ENCODE data around the gene SLC25A21.
"Not testable (repeated sequence)": the region's sequence is repeated elsewhere in the genome, so short reads cannot be mapped to it uniquely, and the experiment has no call there.

Gene SLC25A21

DNA sequence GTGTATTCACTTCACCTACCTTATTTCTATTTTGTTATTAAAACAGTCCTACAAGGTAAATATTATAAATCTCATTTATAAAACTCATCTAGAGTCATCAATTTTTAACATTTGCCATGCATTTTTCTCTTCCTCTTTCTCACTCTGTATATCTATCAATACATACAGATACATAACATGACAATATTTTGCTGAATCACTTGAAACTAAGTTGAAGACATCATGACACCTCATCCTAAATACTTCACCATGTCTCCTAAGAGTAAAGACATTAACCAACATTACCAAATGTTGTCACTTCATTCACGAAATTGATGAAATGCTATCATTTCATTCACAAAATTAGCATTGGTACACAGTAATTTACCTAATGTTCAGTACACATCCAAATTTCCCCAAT is 329.0 kb downstream of the SLC25A21 start:
- DNase-seq (ENCODE audit: low read depth in 1 of 2, low spot score in 1 of 2): no peak

DNA sequence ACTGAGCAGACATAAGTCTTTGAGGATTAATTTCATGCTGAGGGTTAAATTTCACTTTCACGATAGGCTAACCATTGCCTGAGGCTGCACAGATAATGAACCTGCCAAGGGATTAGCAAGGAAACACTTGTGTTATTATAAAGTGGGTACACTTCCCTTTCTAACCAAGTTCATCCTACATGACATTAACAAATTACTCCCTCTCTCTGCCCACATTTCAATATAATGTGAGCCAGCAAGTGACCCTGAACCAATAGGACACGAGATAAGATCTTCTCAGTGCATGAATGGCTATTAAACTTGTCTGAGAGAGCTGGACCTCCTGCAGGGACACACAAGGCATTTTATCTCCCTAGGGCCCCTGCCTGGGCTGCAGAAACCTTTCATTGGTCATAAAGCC is 337.3 kb downstream of the SLC25A21 start:
- no peak for DNase-seq (ENCODE audit: low read depth in 1 of 2, low spot score in 1 of 2)

DNA sequence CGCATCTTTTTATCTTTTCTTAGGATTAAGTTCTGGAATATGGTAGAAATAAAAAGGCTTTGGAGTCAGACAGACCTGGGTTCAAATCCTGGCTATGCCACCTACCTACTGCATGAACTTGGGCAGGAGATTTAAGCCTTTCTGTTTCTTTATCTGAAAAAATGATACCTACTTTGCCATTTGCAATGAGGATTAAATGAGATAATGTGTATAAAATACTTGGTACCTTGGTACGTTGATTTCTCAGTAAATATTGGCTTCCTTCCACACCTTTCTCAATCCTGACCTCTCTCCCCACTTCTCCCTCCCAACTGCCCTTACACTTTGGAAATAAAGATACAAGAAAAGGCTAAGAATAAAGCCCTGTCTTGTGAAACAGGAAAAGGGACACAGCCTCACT is 338.1 kb downstream of the SLC25A21 start:
- no peak for DNase-seq (ENCODE audit: low read depth in 1 of 2, low spot score in 1 of 2)

DNA sequence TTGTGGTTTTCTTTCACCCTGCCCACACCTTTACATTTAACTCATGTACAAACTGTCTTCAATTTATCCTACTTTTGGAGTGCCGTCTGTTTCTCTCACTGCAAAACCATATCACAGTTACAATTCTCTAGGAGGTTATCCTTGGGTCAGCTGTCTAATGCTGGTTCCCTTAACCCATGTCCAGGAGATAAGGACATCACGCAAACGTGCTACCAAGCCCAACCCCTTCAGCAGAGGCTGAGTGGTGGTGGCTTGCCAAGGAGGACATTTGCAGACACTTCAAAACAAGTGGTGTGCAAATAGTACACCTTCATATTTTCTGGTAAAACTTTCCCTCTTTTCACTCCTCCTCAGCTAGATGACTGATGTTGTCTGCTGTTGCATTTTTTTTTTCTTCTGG is 342.9 kb downstream of the SLC25A21 start:
- no peak for DNase-seq (ENCODE audit: low read depth in 1 of 2, low spot score in 1 of 2)

DNA sequence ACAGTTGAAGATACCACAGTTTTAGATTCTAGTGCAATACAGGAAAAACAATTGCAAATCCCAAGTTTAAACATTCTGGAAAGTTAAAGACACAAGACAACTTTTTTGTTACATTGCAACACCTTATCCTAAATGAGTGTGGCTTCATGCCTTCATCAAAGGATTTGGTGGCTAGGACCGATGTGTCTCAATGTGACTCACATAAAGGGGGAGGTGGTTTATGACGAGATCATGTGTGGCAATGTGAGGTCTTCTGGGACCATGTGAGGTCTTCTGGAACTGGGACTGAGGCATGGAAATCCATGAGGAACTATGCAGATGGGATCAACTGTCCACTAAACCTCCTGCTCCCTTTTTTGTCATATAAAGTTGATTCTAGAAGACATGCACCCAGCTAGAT is 344.5 kb downstream of the SLC25A21 start:
- DNase-seq (ENCODE audit: low read depth in 1 of 2, low spot score in 1 of 2): no peak

DNA sequence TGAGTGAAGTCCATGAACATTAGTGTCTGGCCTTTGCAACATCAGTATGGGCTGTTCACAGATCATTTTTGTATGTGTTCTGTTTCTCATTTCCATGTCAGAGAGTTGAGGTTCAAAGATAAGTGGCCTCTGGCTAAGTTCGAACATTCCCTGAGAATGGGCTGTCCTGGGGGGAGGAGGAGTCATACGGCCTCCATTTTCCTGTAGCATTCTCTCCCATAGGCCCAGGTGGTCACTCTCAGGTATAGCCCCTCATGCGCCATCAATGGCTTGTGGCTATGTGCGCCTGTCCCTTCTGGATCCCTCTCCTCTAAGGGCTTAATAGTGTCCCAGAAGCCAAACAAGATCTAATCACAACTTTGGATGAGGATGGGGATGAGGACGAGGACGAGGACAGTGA is 345.8 kb downstream of the SLC25A21 start:
- DNase-seq (ENCODE audit: low read depth in 1 of 2, low spot score in 1 of 2): no peak

DNA sequence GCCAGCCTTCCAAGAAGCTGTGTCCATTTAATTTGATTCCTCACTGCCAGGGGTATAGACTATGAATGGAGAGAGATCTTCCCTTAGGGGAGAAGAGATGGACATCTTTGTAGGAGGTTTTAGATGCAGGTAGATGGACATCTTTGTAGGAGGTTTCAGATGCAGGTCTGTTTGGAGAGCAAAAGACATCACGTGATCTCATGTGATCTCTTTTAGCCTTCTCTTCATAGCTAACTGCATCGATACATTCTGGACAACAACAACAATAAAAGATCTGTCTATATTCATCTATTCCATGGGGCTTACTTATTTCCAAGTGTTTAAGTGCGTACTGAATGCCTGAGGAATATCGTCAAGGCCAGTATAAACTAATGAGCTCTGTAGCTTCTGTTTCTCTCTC is 347.6 kb downstream of the SLC25A21 start:
- no peak for DNase-seq (ENCODE audit: low read depth in 1 of 2, low spot score in 1 of 2)

DNA sequence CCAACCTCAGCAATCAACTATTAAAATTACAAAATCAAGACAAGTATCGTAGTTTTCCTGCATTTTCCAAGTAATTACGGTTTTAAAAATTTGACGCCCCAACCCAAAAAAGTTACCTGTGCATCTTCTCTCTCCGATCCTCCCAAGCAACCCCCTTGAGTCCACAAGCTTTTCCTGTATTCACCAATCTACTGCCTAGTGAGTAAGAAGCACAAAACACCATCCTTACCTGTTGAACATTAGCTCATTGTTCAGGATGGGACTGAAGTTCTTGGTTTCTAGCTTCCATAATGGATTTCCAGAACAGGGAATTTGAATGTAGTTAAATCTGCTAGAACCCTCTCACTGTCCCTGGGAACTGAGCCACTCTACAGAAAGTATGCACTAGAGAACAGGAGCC is 348.8 kb downstream of the SLC25A21 start:
- no peak for DNase-seq (ENCODE audit: low read depth in 1 of 2, low spot score in 1 of 2)

DNA sequence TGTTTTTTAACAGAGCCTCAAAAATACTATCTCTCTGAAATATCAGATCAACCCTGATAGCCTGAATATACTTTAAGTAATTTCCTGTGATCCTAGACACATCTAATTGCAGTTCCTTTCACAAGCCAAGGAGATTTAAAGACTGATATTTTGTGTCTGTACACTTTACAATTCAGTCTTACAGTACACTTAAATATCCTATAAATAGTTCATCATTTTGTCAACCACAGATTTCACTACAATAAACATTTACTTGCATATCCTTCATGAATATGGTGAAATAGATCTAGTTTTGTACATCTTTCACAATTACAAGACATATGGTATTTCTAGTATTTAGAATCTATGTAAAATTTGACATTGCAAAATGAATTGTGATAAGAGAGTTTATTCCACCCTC is 349.7 kb downstream of the SLC25A21 start:
- no peak for DNase-seq (ENCODE audit: low read depth in 1 of 2, low spot score in 1 of 2)

DNA sequence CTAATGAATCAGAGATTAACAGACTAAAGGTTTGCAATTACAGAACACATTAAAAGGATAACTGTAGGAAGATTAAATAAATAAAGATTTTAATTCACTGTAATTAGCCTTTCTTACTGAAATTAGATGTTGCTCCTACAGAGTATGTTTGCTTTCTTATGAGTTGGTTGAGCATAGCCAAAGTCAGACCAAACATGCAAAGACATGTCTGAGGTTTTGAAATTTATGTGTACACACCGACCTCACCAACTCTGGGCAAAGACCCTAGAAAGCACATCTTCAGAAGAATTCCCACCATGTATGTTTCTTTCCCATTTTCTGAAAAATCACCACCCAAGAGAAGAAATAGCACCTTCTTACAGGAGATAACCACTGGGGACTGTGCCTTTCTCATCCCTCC is 351.5 kb downstream of the SLC25A21 start:
- no peak for DNase-seq (ENCODE audit: low read depth in 1 of 2, low spot score in 1 of 2)

DNA sequence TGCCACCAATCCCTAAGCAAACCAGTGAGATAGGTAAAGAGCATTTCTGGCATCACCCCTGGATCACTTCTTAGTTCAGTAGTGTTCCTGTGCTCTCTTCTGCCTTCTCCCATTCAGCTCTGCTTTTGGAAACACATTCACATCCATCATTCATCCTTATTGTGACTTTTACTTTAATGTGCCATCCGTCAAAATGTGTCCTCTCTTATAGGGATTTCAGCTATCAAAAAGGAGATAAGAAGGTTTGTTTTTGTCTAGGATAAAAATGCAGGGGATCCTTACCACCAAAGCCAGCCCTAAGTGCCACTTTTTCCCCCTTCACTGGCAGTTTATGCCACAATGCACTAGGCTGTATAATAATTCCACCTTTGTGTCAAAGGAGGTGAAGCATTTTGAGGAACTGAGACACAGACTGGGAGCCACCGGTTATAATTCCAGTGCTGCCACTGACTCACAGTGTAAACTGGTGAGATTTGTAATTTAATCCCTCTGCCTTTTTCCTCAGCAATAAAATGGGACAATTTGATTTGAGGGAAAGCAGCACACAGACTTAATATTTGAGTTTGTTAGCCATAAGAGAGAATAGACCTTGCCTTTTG is 352.2 kb downstream of the SLC25A21 start:
- no peak for DNase-seq (ENCODE audit: low read depth in 1 of 2, low spot score in 1 of 2)

DNA sequence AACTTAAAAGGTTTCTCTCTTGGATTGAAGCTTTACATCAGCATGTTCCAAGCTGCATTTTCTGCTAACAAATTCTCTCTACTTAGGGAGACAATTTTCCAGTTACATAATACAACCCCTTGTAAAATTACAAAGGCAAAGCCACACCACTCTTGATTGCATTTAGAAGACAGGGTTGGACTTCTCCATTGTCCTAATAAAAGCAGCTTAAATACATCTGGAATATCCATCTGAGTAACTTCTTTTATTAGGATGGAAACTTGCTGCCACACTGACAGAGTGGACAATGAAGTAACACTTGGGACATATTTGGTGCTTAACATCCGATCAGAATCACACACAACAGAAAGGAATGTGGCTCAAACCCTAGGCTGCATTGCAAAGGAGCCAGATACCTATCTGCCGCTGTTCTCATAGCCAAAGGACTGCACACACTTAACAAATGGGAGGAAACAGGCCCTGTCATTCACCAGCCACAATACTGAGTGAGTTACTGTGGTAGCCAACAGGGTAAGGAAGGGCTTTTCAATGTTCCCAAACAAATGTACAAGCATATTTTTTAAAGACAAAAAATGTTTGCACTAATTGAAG is 353.5 kb downstream of the SLC25A21 start:
- no peak for DNase-seq (ENCODE audit: low read depth in 1 of 2, low spot score in 1 of 2)

DNA sequence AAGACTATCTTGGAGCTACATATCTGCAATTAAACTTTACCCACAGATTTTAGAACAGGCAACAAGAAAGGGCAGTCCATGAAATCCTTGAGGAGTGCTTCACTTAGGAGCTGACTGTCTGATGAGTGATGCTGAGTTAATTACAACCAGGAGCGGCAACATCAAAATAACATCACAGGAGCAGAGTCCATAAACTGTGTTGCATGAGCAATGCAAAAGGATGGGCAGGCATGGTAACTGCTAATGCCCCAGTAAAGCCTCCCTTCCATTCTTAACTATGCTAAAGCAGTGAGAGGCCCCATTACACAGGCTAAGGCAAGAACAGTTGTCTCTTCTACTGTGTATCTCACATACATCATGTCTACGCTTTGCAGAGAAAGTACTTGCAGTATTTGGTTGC is 354.2 kb downstream of the SLC25A21 start:
- no peak for DNase-seq (ENCODE audit: low read depth in 1 of 2, low spot score in 1 of 2)

DNA sequence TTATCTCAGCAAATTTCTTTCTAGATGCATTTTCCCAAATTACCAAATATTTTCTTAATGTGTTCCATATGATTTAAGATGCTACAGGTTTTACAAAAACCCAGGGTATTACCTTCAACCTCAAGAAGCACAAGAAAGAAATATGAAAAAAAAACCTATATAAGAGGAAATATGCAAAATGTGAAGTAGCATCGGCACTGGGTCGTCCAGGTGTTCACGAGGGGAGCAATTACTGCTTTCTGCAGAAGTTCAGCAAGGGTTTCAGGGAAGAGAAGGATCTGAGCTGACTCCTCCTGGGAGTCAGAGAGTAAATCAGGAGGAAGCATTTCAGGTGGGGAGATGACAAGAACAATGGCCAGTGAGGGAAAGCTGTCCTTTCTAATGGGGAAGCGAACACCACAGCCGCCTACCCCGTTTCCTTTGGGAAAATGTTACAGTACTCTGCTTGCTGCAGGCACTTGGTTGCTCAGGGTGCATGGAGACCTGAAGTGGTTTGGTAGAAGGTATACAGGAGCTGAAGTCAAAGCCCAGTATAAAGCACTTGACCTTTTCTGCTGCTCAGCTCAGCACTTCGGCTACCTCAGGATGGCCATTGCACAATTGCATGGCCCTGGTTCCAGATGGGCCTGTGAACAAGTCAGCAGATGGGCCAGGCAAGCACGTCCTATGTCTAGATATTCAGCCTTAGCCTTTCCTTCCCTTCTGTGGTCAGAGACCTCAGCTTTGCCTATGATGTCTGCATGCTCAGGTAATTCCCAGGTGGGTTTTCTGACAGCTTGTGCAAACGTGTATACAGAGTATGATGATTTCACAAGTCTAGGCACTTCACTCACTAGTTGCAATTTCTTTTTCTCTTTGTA is 355.1 kb downstream of the SLC25A21 start:
- DNase-seq (ENCODE audit: low read depth in 1 of 2, low spot score in 1 of 2): no peak

DNA sequence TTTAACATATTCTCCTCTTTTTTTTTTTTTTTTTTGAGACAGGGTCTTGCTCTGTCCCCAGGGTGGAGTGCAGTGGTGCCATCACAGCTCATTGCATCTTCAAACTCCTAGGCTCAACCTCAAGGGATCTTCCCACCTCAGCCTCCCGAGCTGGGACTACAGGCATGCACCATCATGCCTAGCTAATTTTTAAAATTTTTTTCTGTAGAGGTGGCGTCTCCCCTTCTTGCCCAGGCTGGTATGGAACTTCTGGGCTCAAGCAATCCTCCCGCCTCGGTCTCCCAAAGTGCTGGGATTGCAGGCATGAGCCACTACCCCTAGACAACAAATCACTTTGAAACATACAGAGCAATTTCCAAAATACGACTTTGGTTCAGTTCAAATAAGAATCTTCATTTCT is 355.9 kb downstream of the SLC25A21 start:
- DNase-seq (ENCODE audit: low read depth in 1 of 2, low spot score in 1 of 2): no peak

DNA sequence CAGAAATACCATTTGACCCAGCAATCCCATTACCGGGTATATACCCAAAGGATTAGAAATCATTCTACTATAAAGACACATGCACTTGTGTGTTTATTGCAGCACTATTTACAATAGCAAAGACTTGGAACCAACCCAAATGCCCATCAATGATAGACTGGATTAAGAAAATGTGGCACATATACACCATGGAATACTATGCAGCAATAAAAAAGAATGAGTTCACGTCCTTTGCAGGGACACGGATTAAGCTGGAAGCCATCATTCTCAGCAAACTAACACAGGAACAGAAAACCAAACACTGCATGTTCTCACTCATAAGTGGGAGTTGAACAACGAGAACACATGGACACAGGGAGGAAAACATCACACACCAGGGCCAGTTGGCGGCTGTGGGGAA is 357.6 kb downstream of the SLC25A21 start:
- DNase-seq (ENCODE audit: low read depth in 1 of 2, low spot score in 1 of 2): not testable (repeated sequence)

DNA sequence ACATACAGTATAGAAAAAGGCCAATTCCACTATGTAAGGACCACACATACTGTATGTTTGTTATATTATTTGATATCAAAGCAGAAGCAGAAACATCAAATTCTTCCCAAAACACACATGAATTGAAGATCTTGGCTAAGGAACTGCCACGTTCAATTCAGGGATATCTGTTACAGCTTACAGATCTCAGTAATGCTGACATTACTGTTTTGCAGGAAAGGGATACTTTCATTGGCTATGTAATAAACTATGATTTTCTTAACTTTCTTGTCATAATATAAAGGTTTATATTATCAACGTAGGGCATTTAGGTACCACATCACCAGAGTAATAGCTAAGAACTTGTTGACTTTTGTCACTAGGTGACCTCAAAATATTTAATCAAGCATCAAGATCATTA is 362.2 kb downstream of the SLC25A21 start:
- no peak for DNase-seq (ENCODE audit: low read depth in 1 of 2, low spot score in 1 of 2)

DNA sequence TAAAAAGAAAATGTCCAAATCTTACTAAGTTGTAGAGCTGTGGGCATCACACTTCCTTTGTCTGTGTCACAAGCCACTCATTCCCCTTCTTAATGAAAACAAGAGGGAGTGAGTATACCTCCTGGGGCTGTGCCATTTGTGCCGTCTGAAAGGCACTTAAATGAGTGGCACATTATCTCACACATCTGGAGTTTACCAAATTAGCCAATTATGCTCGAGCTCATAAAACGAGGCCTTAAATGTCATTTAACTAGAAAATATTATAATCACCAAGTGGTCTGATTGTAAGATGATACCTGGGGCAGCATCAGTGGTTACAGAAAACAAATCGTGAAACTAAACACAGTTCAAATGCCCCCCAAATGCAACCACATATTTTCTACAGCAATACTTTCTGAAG is 364.7 kb downstream of the SLC25A21 start:
- DNase-seq (ENCODE audit: low read depth in 1 of 2, low spot score in 1 of 2): no peak

DNA sequence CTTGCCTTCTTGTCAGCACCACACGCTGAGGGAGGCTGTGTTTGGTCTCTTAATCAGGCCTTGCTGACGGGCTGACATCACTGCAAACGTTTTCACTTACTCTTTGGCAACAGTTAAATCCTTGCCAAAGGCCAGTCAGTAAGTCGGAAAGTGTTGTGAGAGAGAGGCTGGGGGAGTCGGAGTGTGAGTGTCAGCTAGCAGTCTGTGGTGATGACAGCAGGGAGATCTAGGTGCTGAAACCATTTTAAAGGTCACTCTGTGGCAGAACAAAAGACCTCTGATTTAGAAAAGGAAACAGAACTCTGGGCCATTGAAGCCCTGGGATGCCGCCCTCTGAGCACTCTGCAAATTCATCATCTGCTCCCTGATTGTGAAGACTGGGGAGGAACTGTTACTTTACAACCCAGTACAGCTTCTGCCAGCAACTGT is 367.3 kb downstream of the SLC25A21 start:
- DNase-seq (ENCODE audit: low read depth in 1 of 2, low spot score in 1 of 2): no peak

DNA sequence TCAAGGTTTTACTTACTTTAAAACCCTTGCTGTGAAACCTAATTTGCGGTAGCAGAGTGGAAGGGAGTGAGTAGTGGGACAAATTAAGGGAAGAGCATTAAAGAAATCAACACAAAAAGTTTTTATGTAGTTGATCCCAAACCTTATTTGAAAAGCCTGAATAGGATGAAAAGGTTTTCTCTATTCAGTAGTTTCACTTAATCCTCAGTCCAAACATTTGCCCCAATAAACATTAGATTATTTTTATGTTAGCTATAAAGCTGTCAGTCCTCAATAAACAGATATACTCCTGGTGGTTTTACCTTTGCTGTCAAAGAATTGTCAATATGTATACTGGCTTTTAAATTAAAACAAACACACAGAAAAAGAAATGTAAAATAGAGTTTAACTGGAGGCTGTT is 374.8 kb downstream of the SLC25A21 start:
- DNase-seq (ENCODE audit: low read depth in 1 of 2, low spot score in 1 of 2): no peak

DNA sequence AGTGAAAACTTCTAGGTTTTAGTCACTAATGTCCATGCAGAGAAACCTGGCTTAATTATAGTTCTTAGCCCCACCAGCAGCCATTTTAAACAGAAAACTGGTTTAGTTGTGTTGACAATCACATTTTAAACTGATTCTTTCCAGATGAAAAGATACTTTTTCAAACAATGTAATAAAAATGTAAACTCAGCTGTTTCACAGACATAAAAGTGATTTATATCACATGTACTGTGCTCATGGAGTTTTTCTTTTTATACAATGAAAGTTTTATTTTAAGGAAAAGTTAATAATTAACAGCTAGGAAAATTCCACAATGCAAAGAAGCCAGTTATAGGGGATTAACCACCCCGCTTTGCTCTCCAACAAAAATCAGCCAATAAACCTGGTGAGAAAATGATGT is 381.0 kb downstream of the SLC25A21 start:
- no peak for DNase-seq (ENCODE audit: low read depth in 1 of 2, low spot score in 1 of 2)

DNA sequence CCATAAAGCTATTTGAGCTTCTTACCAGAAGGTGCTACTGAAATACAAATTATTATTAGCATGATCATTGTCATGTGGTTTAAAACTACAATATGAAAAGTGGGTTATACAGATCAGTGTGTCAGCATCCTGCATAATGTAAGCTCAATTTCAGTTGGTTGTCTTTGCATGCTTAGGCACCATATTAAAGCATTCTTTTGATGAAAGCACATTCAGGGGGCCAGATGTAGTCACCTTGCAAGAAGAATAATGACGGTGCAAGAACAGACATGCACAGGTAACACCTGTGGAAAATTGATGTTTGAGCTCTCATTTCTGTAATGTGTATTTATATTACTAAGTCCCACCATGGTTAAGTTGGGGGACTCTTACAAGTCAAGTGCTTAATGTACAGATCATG is 386.9 kb downstream of the SLC25A21 start:
- DNase-seq (ENCODE audit: low read depth in 1 of 2, low spot score in 1 of 2): no peak

DNA sequence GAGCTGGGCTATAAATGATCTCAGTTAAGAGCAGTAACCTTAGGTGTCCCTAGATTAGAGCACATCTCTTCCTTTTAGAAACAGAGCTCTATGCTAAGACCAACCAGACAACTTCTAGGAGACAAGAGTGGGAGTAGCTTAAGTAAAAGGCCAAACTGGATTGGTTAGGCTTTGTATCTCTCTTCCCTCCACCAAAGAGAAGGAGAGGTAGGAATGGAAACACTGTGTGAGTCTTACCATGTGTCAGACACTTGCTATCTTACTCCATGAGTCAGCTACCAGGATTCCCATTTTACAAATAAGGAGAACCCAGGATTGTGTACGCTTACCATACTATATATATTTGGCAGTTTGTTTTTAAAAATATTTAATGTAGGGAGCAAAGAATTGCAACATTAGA is 387.9 kb downstream of the SLC25A21 start:
- DNase-seq (ENCODE audit: low read depth in 1 of 2, low spot score in 1 of 2): no peak

All from stimulated activated CD4-positive, alpha-beta T cell treated with anti-CD3 and anti-CD28 coated beads, Interleukin-15, amount 100 ng/mL, for 1 hour (primary cell).